K562 (cell line): ENCODE results near the gene COX6B1. TPM values are rescaled to one million over a fixed set of nuclear protein-coding genes. Genes with fewer than 3 reads are reported as not detected.
A peak's percentile ranks its signal among the peaks of the same experiment; 100 is the strongest.

Source experiments
- C11orf30 ChIP-seq: fragments of 450-650 bp; IDR thresholded peaks from 2 replicates; pipeline ENCODE4 v1.6.1; 2016; ENCODE audit warnings: low read depth, mild to moderate bottlenecking
- CHD7 ChIP-seq: fragments of 200-600 bp; sonication (generic); IDR thresholded peaks from one replicate; pipeline ENCODE4 v1.6.1; 2012; ENCODE audit warnings: mild to moderate bottlenecking, low read depth, low read length, inconsistent platforms
- HLTF ChIP-seq: fragments of 450-650 bp; IDR thresholded peaks from 2 replicates; pipeline ENCODE4 v1.6.1; 2016
- ID3 ChIP-seq, 2 experiments: fragments of 250-450 bp in 1 of 2; fragments of 450-650 bp in 1 of 2; sonication (Bioruptor Pico) in 1 of 2; IDR thresholded peaks; 2 replicates each; pipeline versions ENCODE4 v1.6.1 to v1.8.0; 2016 to 2021; ENCODE audit warnings: mild to moderate bottlenecking in 2 of 2, moderate library complexity in 2 of 2, missing compliant biosample characterization in 1 of 2, missing genetic modification characterization in 1 of 2
- MIER1 ChIP-seq: fragments of 450-650 bp; IDR thresholded peaks from 2 replicates; pipeline ENCODE4 v1.6.1; 2016; ENCODE audit warnings: antibody characterized with exemption, mild to moderate bottlenecking, low read depth
- PRMT5 ChIP-seq: sonication (generic); formaldehyde crosslinking; IDR thresholded peaks from 2 replicates; pipeline ENCODE4 v1.5.0; 2020; ENCODE audit warnings: missing genetic modification reagents
- RBFOX2 ChIP-seq: fragments of 200-400 bp; formaldehyde crosslinking; IDR thresholded peaks from 2 replicates; pipeline ENCODE4 v1.6.1; 2017; ENCODE audit warnings: low read depth, mild to moderate bottlenecking, low read length, moderate library complexity
- SETDB1 ChIP-seq: IDR thresholded peaks from one replicate; pipeline ENCODE4 v1.6.1; 2012; ENCODE audit warnings: low read length, control low read depth, inconsistent platforms
- SMARCA5 ChIP-seq: fragments of 450-650 bp; IDR thresholded peaks from 2 replicates; pipeline ENCODE4 v1.6.1; 2016
- TCF15 ChIP-seq: fragments of 250-450 bp; sonication (Bioruptor Pico); IDR thresholded peaks from 2 replicates; pipeline ENCODE4 v1.8.0; 2022; ENCODE audit warnings: moderate library complexity, mild to moderate bottlenecking, inconsistent platforms
- XRCC3 ChIP-seq: fragments of 450-650 bp; IDR thresholded peaks from 2 replicates; pipeline ENCODE4 v1.6.1; 2017; ENCODE audit warnings: mild to moderate bottlenecking, moderate library complexity
- ZC3H8 ChIP-seq: fragments of 450-650 bp; IDR thresholded peaks from 2 replicates; pipeline ENCODE4 v1.6.1; 2017
- ZNF445 ChIP-seq: fragments of 250-450 bp; sonication (Bioruptor Pico); IDR thresholded peaks from 2 replicates; pipeline ENCODE4 v1.4.0; 2020; ENCODE audit warnings: low read depth, mild to moderate bottlenecking, moderate library complexity
- polyA plus RNA-seq, 8 experiments: library from polyadenylated mRNA; depleted of rRNA in 4 of 8; stranded (reverse) in 5 of 8; unstranded in 3 of 8; fragments of >200 nt; fragmentation: Nextera tagmentation in 2 of 8; fragmentation: Illumina TruSeq in 1 of 8; extraction: Ambion mirVana in 2 of 8; extraction: Trizol in 1 of 8; gene quantifications; 2 replicates each; pipeline versions ENCODE4 v1.2.1 to v1.2.3, GENCODE V29; 2011 to 2014; ENCODE audit warnings: inconsistent platforms in 1 of 8, missing spikeins in 1 of 8
- total RNA-seq, 7 experiments: library from RNA; depleted of rRNA in 6 of 7; stranded (reverse); fragments of >200 nt in 6 of 7; fragmentation: Illumina TruSeq in 2 of 7; extraction: Trizol in 2 of 7; gene quantifications; 2 replicates each; pipeline versions ENCODE4 v1.2.1 to v1.2.3, GENCODE V29; 2011 to 2021; ENCODE audit warnings: low replicate concordance in 1 of 7
- TF ChIP-seq, protein P1 (sequence below): fragments of 250-450 bp; sonication (Bioruptor Pico); IDR thresholded peaks from 2 replicates; pipeline ENCODE4 v1.5.0; 2020; ENCODE audit warnings: mild to moderate bottlenecking, borderline replicate concordance

The COX6B1 gene
- total and polyA plus RNA-seq, 9 of the 15 experiments (the other 6 are each of a cell fraction or from before 2014, with no cell fraction given): 777 to 2,393 (median 1,219) TPM

DNA sequence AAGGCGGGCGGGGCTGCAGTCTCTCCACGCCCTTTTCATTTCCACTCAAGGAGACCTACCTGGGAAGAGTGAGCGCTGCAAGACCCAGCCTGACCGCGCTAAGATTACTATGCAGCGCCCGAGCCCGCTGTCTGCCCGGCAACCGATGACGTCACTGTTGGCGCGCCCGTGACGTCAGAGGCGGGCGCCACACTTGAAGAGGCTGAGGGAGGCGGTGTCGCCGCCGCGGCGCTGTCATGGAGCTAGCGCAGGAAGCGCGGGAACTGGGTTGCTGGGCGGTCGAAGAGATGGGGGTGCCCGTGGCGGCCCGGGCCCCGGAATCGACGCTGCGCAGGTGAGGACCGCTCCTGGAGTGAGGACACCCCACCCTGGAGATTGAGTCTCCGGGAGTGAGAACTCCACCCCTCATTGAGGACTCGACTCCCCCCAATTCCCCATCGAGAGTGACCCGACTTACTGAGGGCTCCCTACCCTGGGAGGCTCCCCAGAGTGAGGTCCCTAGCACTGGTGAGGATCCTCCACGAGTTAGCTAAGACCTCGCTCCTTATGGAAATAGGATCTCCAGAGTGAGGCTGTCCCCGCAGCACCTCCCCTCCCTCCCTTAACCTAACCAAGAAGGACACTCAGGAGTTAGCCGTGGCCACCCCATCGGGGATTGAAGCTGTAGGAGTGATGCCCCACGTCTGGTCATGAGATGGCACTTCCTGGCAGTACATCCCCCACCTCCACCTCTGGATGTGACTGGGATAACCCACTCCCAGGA, 35.4 kb upstream of the COX6B1 start, which contains the start of gene HAUS5 (continued):
- TF ChIP-seq ID3 (CRISPR knock-in tag; IDR thresholded peaks at IDR 0.05) (no peak), ID3 (tag; IDR thresholded peaks at IDR 0.05) (peak; percentile 56), XRCC3 (no peak), C11orf30 (peak; percentile 91), RBFOX2 (peak; percentile 96), ZC3H8 (no peak), TCF15 (CRISPR knock-in tag) (no peak), HLTF (no peak), CHD7 (no peak), SETDB1 (no peak), SMARCA5 (no peak), ZNF445 (CRISPR knock-in tag) (peak; percentile 66; the same call in 1 of the 2 replicates), MIER1 (no peak), PRMT5 (CRISPR knock-in tag) (no peak)
- TF ChIP-seq, protein P1, sequence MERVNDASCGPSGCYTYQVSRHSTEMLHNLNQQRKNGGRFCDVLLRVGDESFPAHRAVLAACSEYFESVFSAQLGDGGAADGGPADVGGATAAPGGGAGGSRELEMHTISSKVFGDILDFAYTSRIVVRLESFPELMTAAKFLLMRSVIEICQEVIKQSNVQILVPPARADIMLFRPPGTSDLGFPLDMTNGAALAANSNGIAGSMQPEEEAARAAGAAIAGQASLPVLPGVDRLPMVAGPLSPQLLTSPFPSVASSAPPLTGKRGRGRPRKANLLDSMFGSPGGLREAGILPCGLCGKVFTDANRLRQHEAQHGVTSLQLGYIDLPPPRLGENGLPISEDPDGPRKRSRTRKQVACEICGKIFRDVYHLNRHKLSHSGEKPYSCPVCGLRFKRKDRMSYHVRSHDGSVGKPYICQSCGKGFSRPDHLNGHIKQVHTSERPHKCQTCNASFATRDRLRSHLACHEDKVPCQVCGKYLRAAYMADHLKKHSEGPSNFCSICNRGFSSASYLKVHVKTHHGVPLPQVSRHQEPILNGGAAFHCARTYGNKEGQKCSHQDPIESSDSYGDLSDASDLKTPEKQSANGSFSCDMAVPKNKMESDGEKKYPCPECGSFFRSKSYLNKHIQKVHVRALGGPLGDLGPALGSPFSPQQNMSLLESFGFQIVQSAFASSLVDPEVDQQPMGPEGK: no peak
